HG03097 (cell line): ENCODE data around the gene CEP170B.
"Not testable (repeated sequence)": the region's sequence is repeated elsewhere in the genome, so short reads cannot be mapped to it uniquely, and the experiment has no call there.

Source experiments
- ATAC-seq: cut with Tn5 transposase; IDR thresholded peaks from one replicate; pipeline ENCODE4 v1.9.1; 2021; ENCODE audit not compliant: unreplicated experiment, low FRiP score

The CEP170B gene

DNA sequence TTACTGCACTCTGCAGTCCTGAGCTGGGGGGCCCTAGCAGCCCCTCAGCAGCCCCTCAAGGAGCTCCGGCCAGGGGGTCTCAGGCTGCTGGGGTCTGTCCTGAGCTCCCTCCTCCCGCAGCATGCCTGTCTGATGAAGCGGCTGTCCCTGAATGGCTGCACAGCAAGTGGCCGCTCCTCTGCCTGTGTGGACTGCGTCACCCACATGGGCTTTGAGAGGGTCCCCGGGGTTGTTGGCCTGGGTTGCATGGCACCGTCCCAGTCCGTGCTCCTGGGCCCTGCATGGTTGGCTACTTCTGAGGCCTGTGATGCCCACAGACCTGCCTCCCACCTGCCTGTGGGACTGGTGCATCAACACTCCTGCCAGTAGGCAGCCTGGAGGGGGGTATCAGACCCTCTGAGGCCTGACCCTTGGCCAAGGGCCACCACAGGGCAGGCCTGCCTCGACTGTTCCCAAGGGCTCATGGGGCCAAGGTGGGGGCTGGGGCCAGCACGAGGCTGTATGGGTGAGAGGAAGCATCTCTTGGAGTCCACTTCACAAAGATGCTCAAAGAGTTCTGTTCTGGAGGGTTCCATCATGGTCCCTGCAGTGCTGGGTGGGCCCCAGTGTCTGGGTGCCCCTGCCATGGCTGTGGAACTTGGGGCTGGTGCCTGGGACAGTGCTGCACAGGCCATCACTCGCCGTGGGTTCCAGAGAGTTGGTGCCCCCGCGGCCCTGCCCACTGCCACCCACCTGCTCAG, 12.2 kb downstream of the CEP170B start:
- no peak for ATAC-seq

DNA sequence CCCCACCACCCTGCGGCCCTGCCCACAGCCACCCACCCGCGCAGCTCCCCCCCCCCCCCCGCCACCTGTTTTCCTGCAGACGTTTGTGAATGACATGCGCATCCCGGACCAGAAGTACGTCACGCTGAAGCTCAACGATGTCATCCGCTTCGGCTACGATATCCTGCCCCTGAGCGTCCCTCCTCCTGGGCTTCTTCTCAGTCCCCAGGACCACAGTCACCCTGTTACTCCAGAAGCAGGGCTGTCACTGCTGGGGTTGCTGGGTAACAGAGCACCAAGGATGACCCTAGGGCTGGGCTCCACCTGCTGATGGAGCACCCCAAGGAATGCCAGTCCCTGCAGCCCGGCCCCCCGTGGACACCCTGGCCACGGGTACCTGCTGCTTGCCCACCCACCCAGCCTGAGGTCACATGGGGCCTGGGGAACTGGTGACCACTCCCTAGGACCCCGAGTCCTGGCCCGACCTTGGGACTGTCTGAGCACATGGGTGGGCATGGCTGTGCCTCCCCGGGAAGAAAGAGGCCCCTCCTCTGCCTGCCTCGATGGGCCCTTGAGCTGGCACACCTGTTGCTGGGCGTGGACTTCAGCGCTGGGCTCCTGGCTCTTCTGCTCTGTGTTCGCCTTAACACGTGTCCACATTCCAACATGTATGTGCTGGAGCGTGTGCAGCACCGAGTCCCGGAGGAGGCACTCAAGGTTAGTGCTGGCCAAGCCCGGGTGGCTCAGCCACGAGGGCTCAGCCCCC, 12.9 kb downstream of the CEP170B start:
- ATAC-seq: no peak

DNA sequence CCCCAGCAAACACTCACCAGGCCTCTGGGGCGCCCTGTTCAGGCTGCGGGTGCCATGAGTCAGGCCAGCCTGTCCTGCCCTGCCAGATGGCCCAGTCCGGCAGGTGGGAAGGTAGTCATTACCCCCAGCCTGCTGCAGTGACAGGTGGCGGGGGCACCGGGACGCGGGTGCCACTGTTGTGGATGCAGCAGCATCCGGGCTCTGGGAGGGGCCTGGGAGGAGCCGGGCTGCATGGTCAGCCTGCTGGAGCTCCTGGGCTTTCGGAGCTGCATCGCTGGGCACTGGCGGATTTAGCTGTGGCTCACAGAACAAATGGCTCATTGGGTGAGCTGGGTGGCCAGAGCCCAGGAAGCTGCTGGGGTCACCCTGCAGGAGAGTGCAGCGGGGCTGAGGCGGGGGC, 13.5 kb downstream of the CEP170B start:
- ATAC-seq: no peak

DNA sequence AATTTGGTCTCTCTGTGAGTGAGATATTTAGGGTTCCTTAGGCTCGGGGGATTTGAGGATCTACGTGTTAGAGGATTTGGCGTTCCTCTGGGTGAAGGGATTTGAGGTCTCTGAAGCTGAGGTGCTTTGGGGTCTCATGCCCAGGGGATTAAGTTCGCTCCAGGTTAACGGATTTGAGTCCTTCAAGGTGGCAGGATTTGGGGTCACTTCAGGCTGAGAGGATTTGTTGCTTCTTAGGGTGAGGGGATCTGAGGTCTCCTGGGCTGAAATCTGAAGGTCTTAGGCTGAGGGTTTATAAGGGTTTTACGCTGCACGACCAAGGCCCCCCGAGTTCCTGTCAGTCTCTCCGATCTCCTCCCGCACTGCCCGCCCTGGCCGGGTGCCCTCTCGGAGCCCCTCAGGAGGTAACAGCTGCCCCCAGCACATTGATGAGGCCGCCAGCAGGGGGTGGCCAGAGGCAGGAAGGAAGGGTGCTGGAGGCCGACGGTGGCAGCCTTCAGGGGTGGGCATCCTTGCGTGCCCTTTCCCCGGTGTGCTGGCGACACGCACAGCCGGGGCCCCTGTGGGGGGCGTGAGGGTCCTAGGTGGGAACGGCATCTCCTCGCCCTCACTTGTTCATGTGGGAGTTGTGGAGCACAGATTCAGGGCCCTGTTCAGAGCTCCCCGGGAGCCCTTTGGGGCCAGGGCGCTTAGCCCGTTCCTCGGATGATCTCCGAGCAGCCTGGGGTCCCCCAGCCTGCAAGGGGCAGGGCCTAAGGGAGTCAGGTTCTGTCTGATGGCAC, 14.3 kb downstream of the CEP170B start:
- no peak for ATAC-seq

DNA sequence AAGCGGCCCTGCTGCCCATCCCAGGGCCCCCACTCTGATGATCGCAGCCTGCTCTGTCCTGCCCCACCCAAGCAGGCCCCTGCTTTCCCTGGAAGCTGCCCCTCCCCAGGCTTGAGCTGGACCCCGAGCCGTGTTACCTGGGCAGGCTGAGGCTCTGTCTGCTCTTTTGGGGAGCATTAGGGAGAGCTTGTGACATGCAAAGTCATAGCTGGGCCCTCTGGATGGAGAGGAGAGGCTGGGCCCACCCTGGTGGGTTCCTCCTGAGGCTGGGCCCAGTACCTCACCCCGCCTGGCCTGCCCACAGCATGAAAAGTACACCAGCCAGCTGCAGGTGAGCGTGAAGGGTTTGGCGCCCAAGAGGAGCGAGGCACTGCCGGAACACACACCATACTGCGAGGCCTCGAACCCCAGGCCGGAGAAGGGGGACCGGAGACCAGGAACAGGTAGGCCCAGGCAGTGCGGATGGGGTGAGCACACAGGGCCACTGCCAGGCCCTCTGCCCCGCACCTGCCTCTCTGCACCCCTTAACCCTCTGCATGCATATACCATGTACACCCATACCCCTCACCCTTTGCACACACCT, 15.0 kb downstream of the CEP170B start:
- no peak for ATAC-seq

DNA sequence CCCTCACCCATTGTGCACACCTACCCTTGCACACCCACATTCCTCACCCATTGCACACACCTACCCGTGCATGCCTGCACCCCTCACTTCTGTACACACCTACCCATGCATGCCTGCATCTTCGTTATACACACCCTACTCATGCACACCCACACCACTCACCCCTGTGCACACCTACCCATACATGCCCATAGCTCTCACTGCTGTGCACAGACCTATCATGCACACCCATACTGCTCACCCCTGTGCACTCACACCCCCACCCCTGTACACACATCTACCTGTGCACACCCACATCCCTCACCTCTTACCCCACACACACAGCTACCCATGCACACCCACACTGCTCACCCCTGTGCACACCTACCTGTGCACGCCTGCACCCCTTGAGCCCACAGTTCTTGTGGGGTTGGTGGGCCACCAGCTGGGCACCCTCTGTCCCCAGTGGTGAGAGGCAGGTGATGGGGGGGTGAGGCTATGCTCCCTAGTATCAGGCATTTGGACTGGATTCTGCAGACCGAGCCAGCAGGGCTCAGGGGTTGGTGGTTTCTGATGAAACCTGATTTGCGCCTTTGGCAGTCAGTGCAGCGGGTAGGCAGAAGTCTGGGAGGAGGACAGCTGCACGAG, 15.6 kb downstream of the CEP170B start:
- ATAC-seq: no peak

DNA sequence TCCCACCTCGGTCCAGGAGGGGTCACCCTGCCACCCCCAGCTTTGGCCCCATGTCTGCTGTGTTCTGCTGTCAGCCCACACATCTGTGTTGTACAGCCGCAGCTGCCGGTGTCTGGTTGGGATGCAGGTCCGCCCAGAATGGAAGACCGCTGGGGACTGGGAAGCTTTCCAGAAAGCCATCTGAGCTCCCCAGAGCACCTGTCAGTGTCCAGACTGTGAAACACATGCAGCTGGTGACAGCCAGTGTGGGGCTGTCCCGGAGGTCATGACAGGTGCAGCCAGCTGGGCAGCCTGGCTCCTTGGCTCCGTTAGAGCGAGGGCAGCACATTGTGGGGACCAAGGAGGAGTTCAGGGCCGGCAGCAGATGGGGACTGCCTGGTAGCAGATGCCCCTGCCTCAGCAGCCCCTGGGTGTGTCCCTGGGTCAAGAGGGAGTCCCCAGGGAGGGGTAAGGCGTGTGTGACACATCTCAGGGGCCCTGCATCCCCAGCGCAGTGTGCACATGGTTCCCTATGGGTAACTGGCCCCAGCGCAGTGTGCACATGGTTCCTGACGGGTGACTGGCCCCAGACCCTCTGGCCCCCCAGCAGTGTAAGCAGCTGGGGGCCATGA, 16.4 kb downstream of the CEP170B start:
- no peak for ATAC-seq

DNA sequence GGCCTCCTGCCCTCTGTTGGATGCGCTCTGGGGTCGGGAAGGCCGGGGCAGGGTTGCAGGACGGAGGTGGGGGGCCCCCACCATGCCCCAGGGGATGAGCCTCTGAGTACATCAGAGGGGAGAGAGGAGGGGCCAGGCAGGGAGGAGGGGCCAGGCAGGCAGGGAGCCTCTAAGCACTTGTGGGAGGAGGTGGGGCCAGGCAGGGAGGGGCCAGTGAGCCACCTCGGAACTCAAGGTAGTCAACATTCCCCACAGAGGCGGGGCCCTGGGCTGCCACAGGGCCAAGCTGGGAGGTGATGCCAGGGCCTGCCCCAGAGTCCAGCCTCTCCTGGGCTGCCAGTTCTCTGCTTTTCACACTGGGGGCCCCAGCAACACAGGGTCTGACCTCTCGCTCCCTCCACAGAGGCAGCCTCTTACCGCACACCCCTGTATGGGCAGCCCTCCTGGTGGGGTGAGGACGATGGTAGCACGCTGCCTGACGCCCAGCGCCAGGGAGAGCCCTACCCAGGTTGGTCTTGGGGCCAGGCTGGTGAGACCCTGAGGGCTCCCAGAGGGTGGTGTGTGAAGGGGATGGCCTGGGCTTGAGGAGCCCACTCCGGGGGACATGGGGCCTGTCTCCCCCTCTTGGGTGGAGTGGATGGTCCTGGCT, 17.4 kb downstream of the CEP170B start:
- no peak for ATAC-seq

DNA sequence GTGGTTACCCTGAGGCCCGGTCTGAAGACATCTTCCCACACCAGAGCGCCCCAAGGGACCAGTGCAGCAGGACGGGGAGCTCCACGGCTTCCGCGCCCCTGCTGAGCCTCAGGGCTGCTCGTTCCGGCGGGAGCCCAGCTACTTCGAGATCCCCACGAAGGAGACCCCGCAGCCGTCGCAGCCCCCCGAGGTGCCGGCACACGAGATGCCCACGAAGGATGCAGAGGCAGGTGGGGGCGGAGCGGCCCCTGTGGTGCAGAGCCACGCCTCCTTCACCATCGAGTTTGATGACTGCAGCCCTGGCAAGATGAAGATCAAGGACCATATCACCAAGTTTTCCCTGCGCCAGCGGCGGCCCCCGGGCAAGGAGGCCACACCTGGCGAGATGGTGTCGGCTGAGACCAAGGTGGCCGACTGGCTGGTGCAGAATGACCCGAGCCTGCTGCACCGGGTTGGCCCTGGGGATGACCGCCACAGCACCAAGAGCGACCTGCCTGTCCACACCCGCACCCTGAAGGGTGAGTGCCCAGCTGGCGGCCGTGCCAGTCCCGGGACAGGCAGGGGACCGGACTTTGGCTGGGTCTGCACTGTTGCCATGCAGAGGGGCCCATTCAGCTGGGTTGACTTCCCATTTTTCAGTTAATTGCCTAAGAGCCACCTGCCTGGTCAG, 18.1 kb downstream of the CEP170B start:
- ATAC-seq: no peak

DNA sequence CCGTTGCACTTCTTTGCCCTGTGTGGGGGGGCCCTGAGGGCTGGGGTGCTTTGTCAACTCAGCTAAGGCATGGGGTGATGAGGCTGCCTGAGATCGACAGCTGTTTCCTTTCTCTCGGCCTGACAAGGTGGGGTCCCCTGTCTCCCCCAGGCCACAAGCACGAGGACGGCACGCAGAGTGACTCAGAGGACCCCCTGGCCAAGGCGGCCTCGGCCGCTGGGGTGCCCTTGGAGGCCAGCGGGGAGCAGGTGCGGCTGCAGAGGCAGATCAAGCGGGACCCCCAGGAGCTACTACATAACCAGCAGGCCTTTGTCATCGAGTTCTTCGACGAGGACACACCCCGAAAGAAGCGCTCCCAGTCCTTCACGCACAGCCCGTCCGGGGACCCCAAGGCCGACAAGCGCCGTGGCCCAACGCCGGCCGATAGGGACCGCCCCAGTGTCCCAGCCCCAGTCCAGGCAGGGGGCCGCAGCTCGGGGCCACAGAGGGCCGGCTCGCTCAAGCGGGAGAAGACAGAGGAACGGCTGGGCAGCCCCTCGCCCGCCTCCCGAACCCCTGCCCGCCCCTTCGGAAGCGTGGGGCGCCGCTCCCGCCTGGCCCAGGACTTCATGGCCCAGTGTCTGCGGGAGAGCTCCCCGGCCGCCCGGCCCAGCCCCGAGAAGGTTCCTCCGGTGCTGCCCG, 18.8 kb downstream of the CEP170B start:
- ATAC-seq: no peak

DNA sequence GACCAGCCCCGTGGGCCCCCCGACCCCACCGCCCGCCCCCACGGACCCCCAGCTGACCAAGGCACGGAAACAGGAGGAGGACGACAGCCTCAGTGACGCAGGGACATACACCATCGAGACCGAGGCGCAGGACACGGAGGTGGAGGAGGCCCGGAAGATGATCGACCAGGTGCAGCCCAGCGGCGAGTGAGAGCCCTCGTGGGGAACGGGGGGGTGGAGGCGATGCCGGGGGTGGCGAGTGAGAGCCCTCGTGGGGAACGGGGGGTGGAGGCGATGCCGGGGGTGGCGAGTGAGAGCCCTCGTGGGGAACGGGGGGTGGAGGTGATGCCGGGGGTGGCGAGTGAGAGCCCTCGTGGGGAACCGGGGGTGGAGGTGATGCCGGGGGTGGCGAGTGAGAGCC, 19.3 kb downstream of the CEP170B start:
- not testable (repeated sequence) for ATAC-seq

DNA sequence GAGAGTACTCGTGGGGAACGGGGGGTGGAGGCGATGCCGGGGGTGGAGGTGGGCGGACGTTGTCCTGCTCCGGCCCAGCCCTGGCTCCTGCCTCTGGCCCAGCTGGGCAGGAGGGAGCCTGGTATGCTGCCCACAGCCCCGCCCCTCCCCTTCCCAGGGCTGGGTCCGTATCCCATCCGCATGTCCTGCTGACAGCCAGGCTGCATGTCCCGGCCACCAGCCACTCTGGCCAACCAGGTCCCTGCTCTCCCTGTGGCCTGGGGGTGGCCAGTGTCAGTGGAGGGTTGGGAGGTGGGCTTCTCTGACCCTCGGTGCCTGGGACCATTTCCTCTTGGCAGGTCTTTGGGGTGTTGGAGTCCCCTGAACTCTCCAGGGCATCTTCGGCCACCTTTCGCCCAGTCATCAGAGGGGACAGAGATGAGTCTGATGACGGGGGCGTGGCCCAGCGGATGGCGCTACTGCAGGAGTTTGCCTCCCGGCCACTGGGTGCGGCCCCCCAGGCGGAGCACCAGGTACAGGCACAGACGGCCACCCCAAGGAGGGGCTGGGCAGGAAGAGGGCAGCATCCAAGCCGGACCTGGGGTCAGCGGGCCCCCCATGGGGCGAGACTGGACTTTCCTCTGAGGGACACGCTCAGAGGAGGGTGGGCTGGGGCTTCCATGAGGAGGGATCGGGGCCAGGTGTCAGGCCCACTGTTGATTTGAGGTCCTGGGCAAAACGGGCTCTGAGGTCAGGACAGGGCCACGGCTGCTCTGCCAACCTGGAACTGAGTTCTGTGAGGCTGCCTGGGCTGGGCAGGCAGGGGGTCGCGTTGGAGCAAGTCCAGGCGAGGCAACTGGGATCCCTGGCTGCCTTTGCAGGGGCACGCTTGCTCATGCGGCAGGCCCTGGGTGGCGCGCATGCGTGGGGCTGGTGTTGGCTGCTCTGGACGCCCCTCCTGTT, 20.2 kb downstream of the CEP170B start:
- ATAC-seq: no peak

DNA sequence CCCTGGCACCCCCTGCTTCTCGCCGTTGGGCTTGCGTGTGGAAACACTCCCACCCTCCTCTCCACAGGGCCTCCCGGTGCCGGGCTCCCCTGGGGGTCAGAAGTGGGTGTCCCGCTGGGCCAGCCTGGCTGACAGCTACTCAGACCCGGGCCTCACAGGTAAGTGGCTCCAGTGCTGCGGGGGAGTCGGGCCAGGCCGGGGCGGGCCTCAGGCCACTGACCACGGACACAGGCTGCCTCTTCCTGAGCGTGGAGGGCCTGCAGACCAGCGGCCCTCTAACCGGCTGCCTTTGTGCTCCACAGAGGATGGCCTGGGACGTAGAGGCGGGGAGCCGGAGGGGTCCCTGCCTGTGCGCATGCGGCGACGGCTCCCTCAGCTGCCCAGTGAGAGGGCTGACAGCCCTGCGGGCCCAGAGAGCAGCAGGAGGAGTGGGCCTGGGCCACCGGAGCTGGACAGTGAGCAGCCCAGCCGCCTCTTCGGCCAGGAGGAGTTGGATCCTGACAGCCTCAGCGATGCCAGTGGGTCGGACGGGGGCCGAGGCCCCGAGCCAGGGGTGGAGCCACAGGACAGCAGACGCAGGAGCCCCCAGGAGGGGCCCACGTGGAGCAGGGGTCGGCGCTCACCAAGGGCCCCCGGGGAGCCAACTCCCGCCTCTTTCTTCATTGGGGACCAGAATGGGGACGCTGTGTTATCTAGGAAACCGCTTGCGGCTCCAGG, 21.1 kb downstream of the CEP170B start:
- no peak for ATAC-seq

DNA sequence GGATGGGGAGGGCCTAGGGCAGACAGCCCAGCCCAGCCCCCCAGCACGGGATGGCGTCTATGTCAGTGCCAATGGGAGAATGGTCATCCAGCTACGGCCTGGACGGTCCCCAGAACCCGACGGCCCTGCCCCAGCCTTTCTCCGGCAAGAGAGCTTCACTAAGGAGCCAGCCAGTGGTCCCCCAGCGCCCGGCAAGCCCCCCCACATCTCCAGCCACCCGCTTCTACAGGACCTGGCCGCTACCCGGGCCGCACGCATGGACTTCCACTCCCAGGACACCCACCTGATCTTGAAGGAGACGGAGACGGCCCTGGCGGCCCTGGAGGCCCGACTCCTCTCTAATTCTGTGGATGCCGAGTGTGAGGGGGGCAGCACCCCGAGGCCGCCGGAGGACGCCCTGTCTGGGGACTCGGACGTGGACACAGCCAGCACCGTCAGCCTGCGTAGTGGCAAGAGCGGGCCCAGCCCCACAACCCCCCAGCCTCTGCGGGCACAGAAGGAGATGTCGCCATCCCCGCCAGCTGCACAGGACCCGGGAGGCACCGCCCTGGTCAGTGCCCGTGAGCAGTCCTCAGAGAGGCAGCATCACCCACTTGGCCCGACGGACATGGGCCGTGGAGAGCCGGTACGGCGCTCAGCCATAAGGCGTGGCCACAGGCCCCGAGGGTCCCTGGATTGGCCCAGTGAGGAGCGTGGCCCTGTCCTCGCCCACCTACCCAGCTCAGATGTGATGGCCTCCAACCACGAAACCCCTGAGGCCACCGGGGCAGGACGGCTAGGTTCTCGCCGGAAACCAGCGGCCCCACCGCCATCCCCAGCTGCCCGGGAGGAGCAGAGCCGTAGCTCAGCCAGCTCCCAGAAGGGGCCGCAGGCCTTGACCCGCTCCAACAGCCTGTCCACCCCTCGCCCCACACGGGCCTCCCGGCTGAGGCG, 21.9 kb downstream of the CEP170B start:
- no peak for ATAC-seq

DNA sequence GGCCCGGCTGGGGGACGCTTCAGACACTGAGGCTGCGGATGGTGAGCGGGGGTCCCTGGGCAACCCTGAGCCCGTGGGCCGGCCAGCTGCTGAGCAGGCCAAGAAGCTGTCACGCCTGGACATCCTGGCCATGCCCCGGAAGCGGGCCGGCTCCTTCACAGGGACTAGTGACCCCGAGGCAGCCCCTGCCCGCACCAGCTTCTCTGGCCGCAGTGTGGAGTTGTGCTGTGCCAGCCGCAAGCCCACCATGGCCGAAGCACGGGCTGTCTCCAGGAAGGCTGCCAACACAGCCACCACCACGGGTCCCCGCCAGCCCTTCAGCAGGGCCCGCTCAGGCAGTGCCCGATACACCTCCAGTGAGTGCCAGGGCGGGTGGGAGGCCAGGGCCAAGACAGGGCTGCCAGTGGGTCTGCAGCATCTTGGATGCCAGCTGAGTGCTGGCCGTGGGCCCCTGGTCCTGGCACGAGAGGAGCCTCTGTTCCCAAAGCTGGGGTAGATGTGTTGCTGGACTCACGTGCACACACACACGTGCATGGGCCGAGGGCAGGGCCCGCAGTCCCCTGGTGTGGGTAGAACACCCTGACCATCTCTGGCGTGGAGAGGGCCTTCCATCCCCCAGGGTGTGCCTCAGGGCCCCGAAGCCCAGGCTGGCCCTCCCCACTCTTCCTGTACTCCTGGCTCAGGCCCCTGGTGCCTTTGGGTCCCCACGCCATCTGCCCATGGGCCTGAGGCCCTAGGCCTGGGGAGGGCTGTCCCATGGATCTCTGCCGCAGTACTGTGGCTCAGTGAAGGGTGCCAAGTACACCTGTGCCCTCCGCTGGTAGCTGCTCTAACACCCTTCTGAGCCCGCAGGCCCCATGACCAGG, 22.8 kb downstream of the CEP170B start:
- no peak for ATAC-seq
